SK-MEL-5 (cell line): ENCODE data around the gene FUT6. TPM values are rescaled to one million over a fixed set of nuclear protein-coding genes. Genes with fewer than 3 reads are reported as not detected.
A peak's percentile ranks its signal among the peaks of the same experiment; 100 is the strongest.

Experiments
- DNase-seq: peaks from one replicate; pipeline ENCODE4 v3.0.0-alpha.2; 2016; ENCODE audit warnings: low read depth, low spot score
- in situ Hi-C: cut with HindIII; loops from 2 replicates; pipeline ENCODE4 v1.10.0; 2016; ENCODE audit warnings: low sequenced_read_pairs, high pct_unique_total_duplicates, low pct_unique_long_range_greater_than_20kb
- total RNA-seq: library from RNA; depleted of rRNA; stranded (reverse); fragments of >200 nt; shearing (Covaris generic); gene quantifications from 2 replicates; pipeline ENCODE4 v1.2.3, GENCODE V29; 2014

The FUT6 gene
- total RNA-seq, 1 experiment from 2014 or later: not detected

DNA sequence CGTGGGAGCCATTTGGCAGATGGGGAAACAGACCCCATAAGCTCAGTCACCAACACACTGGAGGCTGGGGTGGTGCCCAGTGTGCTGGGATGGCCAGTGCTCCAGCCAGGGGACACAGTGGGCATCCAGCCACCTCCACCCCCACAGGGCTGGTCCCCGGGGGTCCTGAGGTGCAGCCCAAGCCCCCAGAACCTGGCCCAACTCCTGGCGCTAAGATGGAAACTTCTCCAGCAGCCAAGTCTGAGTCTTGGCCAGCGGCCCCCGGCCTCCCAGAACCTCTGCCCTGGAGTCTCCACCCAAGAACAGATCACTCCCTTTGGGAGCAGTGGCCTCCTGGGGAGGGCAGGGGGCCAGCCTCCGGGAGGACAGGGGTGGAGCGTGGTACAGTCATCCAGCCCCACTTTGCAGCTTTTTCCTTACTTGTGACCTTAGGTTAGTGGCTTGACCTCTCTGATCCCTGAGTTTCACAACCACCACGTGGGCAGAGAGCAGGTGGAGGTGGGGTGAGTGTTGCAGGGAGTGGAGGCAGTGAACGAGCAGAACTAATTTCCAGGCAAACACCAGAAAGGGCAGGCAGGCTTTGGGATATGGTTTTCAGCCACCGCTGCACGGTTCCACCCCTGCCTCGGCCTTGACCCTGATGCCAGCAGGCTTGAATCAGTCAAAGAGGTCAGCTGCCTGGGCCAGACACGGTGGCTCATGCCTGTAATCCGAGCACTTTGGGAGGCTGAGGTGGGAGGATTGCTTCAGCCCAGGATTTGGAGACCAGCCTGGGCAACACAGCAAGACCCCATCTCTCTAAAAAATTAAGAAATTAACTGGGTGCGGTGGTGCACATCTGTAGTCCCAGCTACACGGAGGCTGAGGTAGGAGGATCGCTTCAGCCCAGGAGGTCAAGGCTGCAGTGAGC lies 38.9 kb downstream of the FUT6 start:
- no peak for DNase-seq

DNA sequence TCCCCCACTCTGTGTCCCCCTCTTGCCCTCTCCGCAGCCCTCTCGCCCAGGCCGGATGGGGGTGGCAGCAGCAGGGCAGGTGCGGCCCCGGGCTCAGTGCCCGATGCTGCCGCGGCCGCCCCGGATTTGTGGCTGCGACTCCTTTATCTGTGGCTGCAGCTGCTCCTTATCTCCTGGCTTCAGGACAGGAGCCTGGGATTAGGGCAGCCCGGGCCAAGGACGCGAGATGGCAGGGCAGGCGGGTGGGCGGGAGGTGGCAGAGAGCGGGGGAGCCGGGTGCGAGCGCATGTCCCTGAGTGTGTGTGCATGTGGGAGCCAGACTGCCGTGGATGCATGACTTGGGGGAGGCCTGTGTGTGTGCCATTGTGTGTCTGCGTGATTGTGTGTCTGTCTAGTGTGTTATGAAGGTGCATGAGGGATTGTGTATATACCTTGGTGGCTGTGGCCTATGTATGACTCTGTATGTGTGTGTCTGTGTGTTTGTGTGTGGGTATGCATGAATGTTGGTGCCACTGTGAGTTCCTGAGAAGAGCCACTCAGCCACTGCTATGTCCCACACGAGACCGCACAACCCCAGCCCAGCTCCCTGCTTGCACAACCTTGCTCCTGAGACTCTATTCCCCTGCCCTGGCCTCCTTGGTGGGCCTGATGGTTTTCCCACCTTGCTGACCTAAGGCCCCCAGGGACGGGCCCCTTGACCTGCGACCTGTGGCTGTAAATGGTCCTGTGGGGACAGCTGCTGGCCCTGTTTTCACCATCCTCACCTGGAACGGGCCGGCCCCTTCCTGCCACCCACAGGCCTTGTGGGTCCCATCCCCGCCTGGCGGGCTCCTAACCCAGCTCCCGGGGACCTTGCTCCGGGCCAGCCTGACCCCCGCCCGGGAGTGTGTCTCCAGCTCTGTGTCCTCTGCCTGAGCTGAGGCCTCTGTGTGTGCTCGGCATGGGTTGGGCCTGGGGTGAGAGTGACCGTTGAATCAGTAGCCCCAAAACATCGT lies 40.0 kb downstream of the FUT6 start:
- no peak for DNase-seq
- in situ Hi-C loops: no loop called here

More for the DNA sequence above, 38.9 kb downstream of the FUT6 start:
- in situ Hi-C loops: no loop called here

DNA sequence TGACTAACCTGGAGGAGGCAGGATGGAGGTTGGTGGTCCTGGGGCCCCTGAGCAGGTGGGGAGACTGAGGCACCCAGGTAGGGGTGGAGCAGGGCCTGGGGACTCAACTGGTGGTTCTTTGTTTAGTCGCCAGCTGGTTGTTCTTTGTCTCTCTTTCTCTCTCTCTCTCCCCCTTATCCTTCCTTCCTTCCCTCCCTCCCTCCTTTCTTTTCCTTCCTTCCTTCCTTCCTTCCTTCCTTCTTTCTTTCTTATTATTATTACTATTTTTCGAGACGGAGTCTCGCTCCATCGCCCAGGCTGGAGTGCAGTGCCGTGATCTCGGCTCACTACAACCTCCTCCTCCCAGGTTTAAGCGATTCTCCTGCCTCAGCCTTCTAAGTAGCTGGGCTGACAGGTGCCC lies 41.3 kb downstream of the FUT6 start:
- in situ Hi-C loops: no loop called here
- DNase-seq: no peak

DNA sequence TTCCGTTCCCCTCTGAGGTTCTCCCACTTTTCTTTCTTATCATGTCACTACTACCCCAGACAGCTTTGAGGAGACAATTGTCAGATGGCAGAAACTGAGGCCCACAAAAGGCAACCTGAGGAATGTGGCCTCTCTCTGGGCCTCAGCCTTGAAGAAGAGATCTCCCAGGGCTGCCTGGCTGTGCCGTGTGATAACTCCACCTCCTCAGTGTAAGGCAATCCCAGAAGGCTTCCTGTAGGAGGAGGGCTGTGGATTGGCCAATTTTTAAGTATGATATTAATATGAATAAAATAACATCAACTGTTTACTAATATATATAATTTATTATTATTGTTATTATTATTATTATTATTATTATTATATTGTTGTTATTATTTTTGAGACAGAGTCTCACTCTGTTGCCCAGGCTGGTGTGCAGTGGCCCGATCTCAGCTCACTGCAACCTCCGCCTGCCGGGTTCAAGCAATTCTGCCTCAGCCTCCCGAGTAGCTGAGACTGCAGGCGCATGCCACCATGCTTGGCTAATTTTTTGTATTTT lies 44.1 kb downstream of the FUT6 start:
- in situ Hi-C loops: no loop called here

DNA sequence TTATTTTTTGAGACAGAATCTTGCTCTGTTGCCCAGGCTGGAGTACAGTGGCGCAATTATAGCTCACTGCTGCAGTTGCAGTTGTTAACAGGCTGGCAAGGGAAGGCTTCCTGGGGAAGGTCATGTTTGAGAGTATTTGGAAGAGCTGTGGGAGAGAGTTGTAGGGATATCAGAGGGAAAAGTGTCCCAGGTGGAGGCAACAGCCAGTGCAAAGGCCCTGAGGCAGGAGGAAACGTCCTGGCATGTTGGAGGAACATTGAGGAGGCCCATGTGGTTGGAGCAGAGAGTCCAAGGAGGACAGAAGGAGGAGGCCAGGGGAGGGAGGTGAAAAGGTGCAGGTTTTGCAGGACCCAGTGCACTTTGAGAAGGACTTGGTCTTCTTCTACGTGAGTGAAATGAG lies 46.3 kb downstream of the FUT6 start:
- DNase-seq: no peak
- in situ Hi-C loops: no loop called here

More for the DNA sequence above, 44.1 kb downstream of the FUT6 start:
- DNase-seq: no peak

DNA sequence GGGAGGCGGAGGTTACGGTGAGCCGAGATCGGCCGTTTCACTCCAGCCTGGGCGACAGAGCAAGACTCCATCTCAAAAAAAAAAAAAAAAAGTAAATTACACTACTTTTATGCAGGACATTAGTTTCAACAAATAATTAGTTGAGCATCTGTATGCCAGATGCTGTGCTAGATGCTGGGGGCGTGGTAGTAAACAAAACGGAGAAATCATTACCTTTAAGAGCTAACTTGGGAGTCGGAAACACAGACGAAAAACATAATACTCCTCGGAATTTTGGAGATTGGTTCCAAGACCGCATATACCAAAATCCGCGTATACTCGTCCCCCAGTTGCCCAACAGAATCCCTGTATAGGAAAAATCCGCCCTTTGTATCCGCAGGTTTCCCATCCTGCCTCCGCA lies 47.3 kb downstream of the FUT6 start:
- no peak for DNase-seq
- in situ Hi-C loops: no loop called here

DNA sequence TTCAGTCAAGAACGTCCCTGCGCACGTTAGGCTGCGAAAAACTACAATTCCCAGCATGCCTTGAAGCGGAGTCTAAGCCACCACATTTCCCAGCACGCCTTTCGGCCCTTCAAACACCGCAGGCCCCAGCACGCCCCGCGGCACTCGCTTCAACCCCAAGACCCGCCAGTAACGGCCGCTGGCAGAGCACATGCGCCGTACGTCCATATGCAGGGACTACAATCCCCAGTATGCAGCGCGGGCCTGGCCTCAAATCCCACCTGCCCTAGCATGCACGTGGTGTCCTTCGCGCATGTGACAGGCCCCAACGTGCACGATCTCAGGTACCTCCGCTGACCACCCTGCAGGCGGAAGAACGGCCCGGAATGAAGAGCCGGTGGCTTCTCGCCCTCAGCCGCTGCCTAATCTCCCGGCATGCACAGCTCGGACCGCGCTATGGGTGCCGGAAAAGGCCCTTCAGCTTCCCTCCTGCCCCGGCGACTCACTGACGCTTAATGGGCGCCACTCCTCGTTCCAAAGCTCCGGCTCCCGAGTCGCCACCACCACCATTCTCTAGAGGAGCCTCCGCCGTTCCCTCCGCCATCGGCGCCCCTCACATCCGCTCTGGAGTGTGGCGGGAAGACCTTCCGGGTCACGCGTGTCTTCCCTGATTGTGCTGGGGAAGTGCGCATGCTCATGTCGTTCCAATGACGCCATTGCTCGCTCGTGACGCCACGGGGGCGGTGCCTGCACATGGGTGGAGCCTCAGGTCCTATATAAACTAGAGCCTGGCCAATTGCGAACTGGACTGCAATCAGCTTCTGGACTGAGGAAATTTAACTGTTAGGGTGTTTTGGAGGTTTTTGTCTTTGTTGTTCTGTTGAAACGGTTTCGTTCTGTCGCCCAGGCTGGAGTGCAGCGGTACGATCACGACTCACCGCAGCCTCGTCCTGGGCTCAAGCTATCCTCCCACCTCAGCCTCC lies 48.7 kb downstream of the FUT6 start, which contains the start of gene DUS3L:
Gene DUS3L (minus strand): TSS at position 605 of the 962 bp plus-strand sequence. CDS start 22 bp downstream, at position 583.
- in situ Hi-C loops: no loop called here
- peak; percentile 97 for DNase-seq

DNA sequence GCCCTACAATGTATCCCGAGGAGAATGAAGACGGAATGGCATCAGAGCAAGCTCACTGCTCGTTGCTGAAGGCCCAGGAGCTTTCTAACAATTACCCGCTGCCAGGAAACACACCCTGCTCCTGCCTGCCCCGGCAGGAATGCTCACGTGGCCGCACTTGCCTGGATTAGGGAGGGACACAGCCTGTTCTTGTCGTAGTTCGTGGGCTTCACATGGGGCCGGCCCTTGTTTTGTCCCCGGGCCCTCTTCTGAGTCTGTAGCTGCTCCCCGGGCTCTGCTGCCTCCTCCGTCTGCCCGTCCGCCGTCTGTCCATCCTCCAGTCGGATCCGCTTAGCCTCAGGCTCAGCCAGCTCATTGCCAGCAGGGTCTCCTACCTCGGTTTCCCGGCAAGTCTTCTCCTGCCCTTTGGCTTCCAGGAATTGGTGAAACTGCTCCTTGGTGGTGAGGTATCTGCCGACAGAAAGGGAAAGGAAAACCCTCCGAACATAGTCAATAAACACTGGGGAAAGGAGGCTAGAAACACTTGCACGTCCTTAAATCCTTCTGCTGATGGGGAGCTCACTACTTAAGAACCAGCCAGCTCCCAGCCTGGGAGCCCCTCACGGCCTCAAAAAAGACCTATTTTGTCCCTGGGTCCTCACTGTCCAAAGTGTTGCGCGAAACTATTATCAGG lies 49.5 kb downstream of the FUT6 start:
- DNase-seq: no peak
- in situ Hi-C loops: no loop called here

DNA sequence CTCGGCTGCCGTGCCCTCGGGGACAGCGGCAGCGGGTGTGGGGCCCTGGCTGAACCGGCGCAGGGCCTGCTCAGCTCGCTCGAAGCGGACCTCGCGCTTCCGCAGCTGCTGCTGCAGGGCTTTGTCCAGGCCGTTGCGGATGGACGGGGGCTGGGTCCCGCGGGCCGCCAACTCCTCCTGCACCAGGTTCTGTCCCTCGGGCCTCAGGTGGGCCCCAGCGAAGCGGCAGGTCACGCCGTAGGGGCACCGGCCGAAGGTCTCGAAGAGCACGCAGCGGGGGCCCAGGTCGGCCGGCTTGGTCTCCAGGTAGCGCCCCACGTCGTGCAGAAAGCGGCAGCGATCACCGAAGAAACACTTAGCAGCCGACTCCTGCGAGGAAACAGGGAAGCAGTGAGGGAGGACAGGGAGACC lies 50.1 kb downstream of the FUT6 start:
- no peak for DNase-seq
- in situ Hi-C loops: no loop called here

DNA sequence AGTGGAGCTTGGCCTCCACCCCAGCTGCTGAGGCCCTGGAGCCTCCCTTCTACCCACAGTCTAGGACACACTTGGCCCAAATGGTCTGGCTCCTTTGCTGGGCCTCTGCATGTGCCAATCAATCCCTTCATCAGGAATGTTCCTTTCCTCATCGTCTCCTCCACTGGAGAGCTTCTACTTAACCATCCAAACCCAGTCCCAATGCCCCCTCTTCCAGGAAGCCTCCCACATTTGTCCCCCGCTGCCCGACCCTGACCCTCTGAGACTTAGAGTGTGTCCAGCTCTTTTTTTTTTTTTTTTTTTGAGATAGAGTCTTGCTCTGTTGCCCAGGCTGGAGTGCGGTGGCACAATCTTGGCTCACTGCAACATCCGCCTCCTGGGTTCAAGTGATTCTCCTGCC lies 51.1 kb downstream of the FUT6 start:
- in situ Hi-C loops: no loop called here
- no peak for DNase-seq

DNA sequence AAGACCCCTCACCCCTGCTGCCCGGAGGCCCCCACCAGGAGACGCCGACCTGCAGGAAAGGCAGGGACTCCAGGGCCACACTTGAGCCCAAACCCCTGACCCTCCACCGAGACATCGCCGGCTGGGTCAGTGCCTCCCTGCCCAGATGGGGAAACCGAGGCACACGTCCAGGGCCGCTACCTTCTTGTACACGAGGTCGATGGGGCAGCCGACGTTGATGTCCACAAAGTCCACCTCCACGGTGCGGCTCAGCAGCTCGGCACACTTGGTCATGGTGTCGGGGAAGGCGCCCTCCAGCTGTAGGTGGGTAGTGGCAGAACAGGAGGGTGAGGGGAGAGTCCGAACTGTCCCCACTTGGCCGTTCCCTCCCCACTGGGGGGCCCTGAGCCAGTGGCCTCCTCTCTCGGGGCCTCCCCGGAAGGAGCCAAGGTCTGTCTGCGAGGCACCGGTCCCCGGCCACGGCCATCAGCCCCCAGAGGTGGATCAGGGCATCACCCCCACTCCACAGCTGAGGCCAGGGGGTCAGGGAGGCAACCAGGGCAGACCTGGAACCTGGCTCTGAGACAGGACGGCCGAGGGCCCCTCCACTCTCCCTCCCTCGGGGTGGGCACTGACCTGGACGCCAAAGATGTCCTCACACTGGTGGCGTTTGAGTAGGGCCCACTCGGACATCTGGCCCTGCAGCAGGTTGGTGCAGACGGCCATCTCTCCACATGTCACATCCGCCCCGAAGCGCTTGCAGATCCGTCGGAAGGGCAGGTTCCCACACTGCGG lies 51.9 kb downstream of the FUT6 start:
- in situ Hi-C loops: no loop called here
- no peak for DNase-seq

DNA sequence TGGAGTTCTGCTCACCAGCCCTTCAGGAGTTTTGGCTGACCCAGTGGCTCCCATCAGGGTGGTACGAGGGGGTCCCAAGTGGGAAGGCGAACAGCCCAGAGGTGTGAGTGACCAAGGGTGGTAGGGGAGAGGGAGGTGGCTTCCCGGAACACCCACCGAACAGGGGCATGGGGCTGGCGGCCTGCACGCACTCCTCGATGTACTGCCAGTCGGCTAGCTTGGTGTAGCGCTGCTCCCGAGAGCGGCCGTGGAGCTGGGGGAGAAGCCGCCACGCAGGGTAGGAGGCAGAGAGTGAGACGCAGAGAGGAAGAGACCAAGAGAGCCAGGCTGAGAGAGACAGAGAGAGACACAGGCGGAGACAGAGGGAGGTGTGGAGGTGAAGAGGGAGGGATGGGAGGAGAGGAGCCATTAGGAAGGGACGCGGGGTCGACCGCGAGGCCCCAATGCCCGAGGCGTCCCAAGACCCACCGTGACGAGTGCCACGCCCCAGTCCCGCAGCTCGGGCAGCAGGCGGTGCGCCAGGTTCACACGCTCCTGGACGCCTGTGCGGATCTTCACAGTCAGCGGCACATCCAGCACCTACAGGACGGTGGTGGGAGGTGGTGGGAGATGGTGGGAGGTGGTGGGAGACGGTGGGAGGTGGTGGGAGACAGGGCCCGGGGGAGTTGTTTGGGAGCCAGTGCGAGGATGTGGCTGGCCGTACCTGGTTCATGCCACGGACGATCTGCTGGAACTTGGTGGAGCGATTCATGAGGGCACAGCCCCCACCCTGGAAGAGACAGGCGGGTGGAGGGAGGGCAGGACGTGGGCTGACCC lies 52.7 kb downstream of the FUT6 start:
- DNase-seq: no peak
- in situ Hi-C loops: no loop called here

DNA sequence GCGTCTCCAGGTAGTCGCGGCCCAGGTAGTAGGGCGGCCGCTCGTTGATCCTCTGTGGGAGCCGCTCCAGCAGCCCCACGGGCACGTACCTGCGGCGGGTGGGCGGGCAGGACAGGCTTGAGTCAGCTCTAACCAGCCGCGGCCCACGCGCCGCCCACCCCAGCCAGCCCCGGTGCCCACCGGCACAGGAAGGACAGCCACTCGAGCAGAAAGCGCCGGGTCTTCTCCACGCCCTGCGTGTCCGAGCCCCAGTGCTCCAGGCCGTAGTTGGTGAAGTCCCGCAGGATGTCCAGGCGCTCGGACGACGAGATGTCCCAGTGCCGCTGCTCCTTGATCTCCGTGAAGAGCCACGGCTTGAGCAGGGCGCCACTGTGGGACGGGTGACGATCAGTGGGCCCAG lies 54.1 kb downstream of the FUT6 start:
- in situ Hi-C loops: no loop called here
- no peak for DNase-seq

DNA sequence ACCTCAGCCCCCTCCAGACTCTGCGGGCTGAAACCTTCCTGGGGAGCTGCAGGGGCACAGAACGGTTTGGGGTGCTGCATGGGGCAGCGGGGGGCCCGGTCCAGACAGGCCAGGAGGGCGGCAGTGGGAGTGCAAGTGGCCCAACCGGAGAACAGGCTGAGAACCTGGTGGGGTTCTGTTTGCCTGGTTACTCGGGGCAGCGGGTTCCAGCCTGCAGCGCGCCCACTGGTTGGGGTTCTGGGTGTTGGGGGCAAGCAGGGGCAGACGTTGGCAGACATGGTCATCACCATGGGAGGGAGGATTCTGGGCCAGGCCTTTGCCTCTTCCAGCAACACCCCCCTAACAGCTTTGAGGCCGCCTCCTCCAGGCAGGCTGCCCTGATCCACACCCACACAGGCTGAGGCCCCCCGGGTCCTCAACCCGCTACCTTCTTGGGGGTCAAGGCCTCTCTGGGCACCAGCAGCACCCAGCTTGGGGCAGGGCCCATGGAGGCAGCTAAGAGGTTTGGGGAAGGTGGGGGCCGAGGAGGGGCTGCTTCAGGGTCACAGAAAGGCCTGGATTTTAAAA lies 54.8 kb downstream of the FUT6 start, which contains the start of gene PRR22:
Gene PRR22 (minus strand): TSS at position 166 of the 567 bp plus-strand sequence. CDS start 86 bp downstream, at position 80.
- in situ Hi-C loops: no loop called here
- no peak for DNase-seq
